Neutrophil (primary cell): ENCODE measurements around the gene FRAT2.

Experiments used
- H3K27ac ChIP-seq: fragments of 200-600 bp; sonication (generic); 2 replicates; pipeline ENCODE4 v1.5.1; 2016; ENCODE audit warnings: mild to moderate bottlenecking, moderate library complexity
- H3K27me3 ChIP-seq: fragments of 200-600 bp; sonication (generic); 2 replicates; pipeline ENCODE4 v1.6.0; 2016; ENCODE audit warnings: mild to moderate bottlenecking
- H3K36me3 ChIP-seq: fragments of 200-600 bp; sonication (generic); 2 replicates; pipeline ENCODE4 v1.5.1; 2017
- H3K4me1 ChIP-seq, 2 experiments: fragments of 200-600 bp in 1 of 2; sonication (generic) in 1 of 2; 1 replicate in 1 of 2; 2 replicates in 1 of 2; pipeline versions ENCODE4 v1.5.1 to v1.6.1; 2013 to 2016; ENCODE audit warnings: low read depth in 1 of 2, low read length in 1 of 2, mild to moderate bottlenecking in 1 of 2, moderate library complexity in 1 of 2; ENCODE audit not compliant: control insufficient read depth in 1 of 2, insufficient read depth in 1 of 2
- H3K4me3 ChIP-seq, 2 experiments: fragments of 200-600 bp in 1 of 2; sonication (generic) in 1 of 2; 1 replicate in 1 of 2; 2 replicates in 1 of 2; pipeline ENCODE4 v1.5.1; 2013 to 2016; ENCODE audit warnings: low read depth in 1 of 2, low read length in 1 of 2, mild to moderate bottlenecking in 1 of 2, moderate library complexity in 1 of 2
- H3K9me3 ChIP-seq: fragments of 200-600 bp; sonication (generic); 2 replicates; pipeline ENCODE4 v1.5.1; 2016
- CTCF ChIP-seq: fragments of 200-600 bp; sonication (generic); IDR thresholded peaks from 2 replicates; pipeline ENCODE4 v1.5.1; 2016; ENCODE audit warnings: antibody characterized with exemption

The FRAT2 gene

GRCh38 chr10:97321804-97322190 is 12.7 kb downstream of the FRAT2 start:
- TF ChIP-seq CTCF, result no peak
- Histone ChIP-seq H3K4me3 (peak overlapping the region; percentile 94 to 99), H3K36me3 (peaks cover 45% of the 10 kb centered on the region), H3K27me3 (no peaks in the 10 kb centered on the region), H3K9me3 (no peaks in the 10 kb centered on the region), H3K27ac (peak overlapping the region; percentile 100), H3K4me1 (peaks cover 64 to 65% of the 10 kb centered on the region in 2 experiments)

DNA sequence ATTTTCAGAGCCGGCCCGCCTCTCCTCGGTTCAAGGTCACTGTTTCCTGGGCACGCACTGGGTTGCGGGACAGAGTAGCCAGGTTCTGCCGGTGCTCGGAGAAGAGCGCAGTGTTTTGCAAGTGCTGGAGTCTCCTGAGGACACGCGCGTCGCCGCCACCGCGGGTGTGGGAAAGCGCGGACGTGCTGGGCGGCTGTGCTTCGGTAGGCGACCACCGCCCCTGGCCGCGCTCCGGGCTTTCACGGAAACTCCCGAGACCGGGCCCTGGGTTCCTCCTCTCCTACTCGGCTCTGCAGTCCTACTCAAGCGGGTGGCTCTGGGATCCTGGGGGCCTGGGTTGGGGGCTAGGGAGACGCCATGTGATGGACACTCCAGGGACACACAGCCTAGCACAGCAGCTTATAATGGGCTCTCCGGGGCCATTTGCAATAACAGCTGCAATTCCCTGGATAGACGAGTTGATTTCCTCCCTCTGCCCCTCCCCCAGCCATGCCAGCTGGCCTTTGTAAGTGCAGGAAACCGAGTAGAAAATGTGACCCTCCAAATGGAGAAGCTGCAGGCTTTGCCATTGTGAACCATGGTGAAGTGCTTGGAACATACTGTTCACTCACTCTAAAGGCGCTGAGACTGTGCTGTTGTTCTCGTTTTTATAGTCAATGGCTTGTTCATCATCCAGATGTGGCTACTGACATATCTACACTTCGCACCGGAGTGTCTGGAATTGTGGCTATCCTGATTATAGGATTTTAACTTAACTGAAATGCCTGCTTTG is 13.3 kb downstream of the FRAT2 start:
- H3K4me3 ChIP-seq, result peak overlapping the region; percentile 94 to 99
- H3K4me1 ChIP-seq, result peaks cover 64 to 65% of the 10 kb centered on the region in 2 experiments
- peaks cover 39% of the 10 kb centered on the region for H3K36me3 ChIP-seq
- H3K9me3 ChIP-seq, result no peaks in the 10 kb centered on the region
- H3K27ac ChIP-seq, result peak overlapping the region; percentile 100
- H3K27me3 ChIP-seq, result no peaks in the 10 kb centered on the region
- TF ChIP-seq CTCF, result no peak

- peaks cover 64 to 65% of the 10 kb centered on the region in 2 experiments for H3K4me1 ChIP-seq
- no peaks in the 10 kb centered on the region for H3K27me3 ChIP-seq
- H3K4me3 ChIP-seq, result peak overlapping the region; percentile 94 to 99
- TF ChIP-seq CTCF, result no peak
- H3K9me3 ChIP-seq, result no peaks in the 10 kb centered on the region
- H3K36me3 ChIP-seq, result peaks cover 33% of the 10 kb centered on the region
- H3K27ac ChIP-seq, result peak overlapping the region; percentile 100
Observed at GRCh38 chr10:97320480-97321031, 14.0 kb downstream of the FRAT2 start.

- Histone ChIP-seq H3K4me1 (peaks cover 64 to 65% of the 10 kb centered on the region in 2 experiments), H3K27me3 (no peaks in the 10 kb centered on the region), H3K27ac (peak overlapping the region; percentile 100), H3K4me3 (peak overlapping the region; percentile 94 to 99), H3K9me3 (no peaks in the 10 kb centered on the region), H3K36me3 (peaks cover 27% of the 10 kb centered on the region)
- peak; percentile 47 for TF ChIP-seq CTCF
Observed at GRCh38 chr10:97319671-97320479, 14.7 kb downstream of the FRAT2 start.

DNA sequence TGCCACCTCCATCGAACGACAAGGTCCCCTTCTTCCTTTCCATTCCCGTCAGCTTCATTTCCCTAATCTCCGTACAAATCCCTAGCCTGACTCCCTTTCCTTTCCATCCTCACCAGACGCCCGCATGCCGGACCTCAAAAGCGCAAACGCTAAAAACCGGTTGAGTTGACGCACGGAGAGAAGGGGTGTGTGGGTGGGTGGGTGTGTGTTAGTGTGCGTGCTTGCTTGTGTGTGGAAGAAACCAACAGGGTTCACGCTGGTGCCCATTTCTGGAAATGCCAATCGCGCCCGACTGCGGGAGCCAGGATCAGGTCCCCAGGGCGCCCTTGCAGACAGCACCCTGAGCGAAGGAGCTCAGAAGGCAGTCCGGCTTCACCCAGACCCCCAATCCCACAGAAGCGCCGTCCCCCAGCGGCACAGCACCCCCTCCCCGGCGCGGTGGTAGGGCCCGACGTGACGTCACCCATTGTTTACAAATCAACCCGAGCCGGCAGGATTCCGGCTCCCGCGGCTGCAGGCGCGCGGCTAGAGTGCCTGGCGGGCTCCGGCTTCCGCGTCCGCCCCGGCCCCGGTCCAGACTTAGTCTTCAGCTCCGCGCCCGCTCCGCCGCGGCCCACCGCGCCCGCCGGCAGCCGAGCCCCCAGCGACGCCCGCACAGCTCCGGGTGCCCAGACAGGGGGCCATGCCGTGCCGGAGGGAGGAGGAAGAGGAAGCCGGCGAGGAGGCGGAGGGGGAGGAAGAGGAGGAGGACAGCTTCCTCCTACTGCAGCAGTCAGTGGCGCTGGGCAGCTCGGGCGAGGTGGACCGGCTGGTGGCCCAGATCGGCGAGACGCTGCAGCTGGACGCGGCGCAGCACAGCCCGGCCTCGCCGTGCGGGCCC is 15.5 kb downstream of the FRAT2 start, which contains the start of gene FRAT1:
Gene FRAT1 (plus strand): TSS at position 500 of the 880 bp plus-strand sequence. CDS start 183 bp downstream, at position 683.
- TF ChIP-seq CTCF, result peak; percentile 45
- H3K27ac ChIP-seq, result peak within 1 kb of the TSS; percentile 100
- H3K9me3 ChIP-seq, result no peaks in the 10 kb centered on the region
- H3K4me3 ChIP-seq, result peak within 1 kb of the TSS; percentile 94 to 99
- H3K4me1 ChIP-seq, result peaks cover 66 to 67% of the 10 kb centered on the region in 2 experiments
- no peaks in the 10 kb centered on the region for H3K27me3 ChIP-seq
- peaks cover 21% of the 10 kb centered on the region for H3K36me3 ChIP-seq
